Measurements from ENCODE around the gene SURF2.
"Not testable (repeated sequence)": the region's sequence is repeated elsewhere in the genome, so short reads cannot be mapped to it uniquely, and the experiment has no call there.

Gene SURF2

GRCh38 chr9:133356391-133357091, at the start of gene SURF2, which contains the start of gene SURF1:
Gene SURF2 (plus strand): TSS chr9:133356550. CDS start chr9:133356593, 43 bp downstream.
Gene SURF1 (minus strand): TSS chr9:133356487. CDS start chr9:133356453, 34 bp downstream.
- in situ Hi-C loops (cut with MboI; ENCODE audit: low sequenced_read_pairs), result no loop called here

- in situ Hi-C loops (cut with MboI; ENCODE audit: low sequenced_read_pairs), result no loop called here
These were observed 49.0 kb upstream of the SURF2 start for GRCh38 chr9:133307301-133307700.

GRCh38 chr9:133309608-133310007, 46.7 kb upstream of the SURF2 start:
- in situ Hi-C loops (cut with MboI; ENCODE audit: low sequenced_read_pairs), result no loop called here

GRCh38 chr9:133315997-133316396, 40.4 kb upstream of the SURF2 start:
- in situ Hi-C loops (cut with MboI; ENCODE audit: low sequenced_read_pairs), result no loop called here

- in situ Hi-C loops (cut with MboI; ENCODE audit: low sequenced_read_pairs), result not testable (repeated sequence)
These were observed 38.8 kb upstream of the SURF2 start for GRCh38 chr9:133317551-133317950.

GRCh38 chr9:133320421-133320881, 35.9 kb upstream of the SURF2 start:
- in situ Hi-C loops (cut with MboI; ENCODE audit: low sequenced_read_pairs), result no loop called here

GRCh38 chr9:133321411-133321935, 34.9 kb upstream of the SURF2 start:
- in situ Hi-C loops (cut with MboI; ENCODE audit: low sequenced_read_pairs), result no loop called here

- in situ Hi-C loops (cut with MboI; ENCODE audit: low sequenced_read_pairs), result no loop called here
These were observed 33.6 kb upstream of the SURF2 start for GRCh38 chr9:133322701-133323100.

GRCh38 chr9:133323211-133323610, 33.1 kb upstream of the SURF2 start:
- in situ Hi-C loops (cut with MboI; ENCODE audit: low sequenced_read_pairs), result no loop called here

GRCh38 chr9:133323991-133324703, 32.2 kb upstream of the SURF2 start:
- in situ Hi-C loops (cut with MboI; ENCODE audit: low sequenced_read_pairs), result no loop called here

- in situ Hi-C loops (cut with MboI; ENCODE audit: low sequenced_read_pairs), result not testable (repeated sequence)
These were observed 29.3 kb upstream of the SURF2 start for GRCh38 chr9:133327021-133327420.

GRCh38 chr9:133327834-133328484, 28.4 kb upstream of the SURF2 start:
- in situ Hi-C loops (cut with MboI; ENCODE audit: low sequenced_read_pairs), result no loop called here

GRCh38 chr9:133329306-133330156, 26.8 kb upstream of the SURF2 start:
- in situ Hi-C loops (cut with MboI; ENCODE audit: low sequenced_read_pairs), result not testable (repeated sequence)

GRCh38 chr9:133331221-133331620, 25.1 kb upstream of the SURF2 start:
- in situ Hi-C loops (cut with MboI; ENCODE audit: low sequenced_read_pairs), result no loop called here

GRCh38 chr9:133331641-133332380, 24.5 kb upstream of the SURF2 start:
- in situ Hi-C loops (cut with MboI; ENCODE audit: low sequenced_read_pairs), result no loop called here

GRCh38 chr9:133332381-133332730, 24.0 kb upstream of the SURF2 start:
- in situ Hi-C loops (cut with MboI; ENCODE audit: low sequenced_read_pairs), result no loop called here

GRCh38 chr9:133333011-133333410, 23.3 kb upstream of the SURF2 start:
- in situ Hi-C loops (cut with MboI; ENCODE audit: low sequenced_read_pairs), result no loop called here

GRCh38 chr9:133333566-133333965, 22.8 kb upstream of the SURF2 start:
- in situ Hi-C loops (cut with MboI; ENCODE audit: low sequenced_read_pairs), result no loop called here

GRCh38 chr9:133334161-133334560, 22.2 kb upstream of the SURF2 start:
- in situ Hi-C loops (cut with MboI; ENCODE audit: low sequenced_read_pairs), result no loop called here

- in situ Hi-C loops (cut with MboI; ENCODE audit: low sequenced_read_pairs), result not testable (repeated sequence)
These were observed 21.5 kb upstream of the SURF2 start for GRCh38 chr9:133334888-133335287.
